ENCODE results near the gene LFNG. TPM values are rescaled to one million over a fixed set of nuclear protein-coding genes. Genes with fewer than 3 reads are reported as not detected.

Gene LFNG
- total and polyA plus RNA-seq, 2 of the 13 experiments (the other 11 are each of a cell fraction or from before 2014, with no cell fraction given): 0.44 to 1.5 TPM

GRCh38 chr7:2499719-2500430 lies 19.7 kb upstream of the LFNG start (continued):
- TF ChIP-seq, protein P1, sequence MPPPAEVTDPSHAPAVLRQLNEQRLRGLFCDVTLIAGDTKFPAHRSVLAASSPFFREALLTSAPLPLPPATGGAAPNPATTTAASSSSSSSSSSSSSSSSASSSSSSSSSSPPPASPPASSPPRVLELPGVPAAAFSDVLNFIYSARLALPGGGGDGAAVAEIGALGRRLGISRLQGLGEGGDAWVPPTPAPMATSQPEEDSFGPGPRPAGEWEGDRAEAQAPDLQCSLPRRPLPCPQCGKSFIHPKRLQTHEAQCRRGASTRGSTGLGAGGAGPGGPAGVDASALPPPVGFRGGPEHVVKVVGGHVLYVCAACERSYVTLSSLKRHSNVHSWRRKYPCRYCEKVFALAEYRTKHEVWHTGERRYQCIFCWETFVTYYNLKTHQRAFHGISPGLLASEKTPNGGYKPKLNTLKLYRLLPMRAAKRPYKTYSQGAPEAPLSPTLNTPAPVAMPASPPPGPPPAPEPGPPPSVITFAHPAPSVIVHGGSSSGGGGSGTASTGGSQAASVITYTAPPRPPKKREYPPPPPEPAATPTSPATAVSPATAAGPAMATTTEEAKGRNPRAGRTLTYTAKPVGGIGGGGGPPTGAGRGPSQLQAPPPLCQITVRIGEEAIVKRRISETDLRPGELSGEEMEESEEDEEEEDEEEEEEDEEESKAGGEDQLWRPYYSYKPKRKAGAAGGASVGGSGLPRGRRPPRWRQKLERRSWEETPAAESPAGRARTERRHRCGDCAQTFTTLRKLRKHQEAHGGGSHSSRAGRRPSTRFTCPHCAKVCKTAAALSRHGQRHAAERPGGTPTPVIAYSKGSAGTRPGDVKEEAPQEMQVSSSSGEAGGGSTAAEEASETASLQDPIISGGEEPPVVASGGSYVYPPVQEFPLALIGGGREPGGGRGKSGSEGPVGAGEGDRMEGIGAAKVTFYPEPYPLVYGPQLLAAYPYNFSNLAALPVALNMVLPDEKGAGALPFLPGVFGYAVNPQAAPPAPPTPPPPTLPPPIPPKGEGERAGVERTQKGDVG (CRISPR knock-in tag; IDR thresholded peaks at IDR 0.05; ENCODE audit: borderline replicate concordance): no peak
- no peak for TF ChIP-seq SOX13 (IDR thresholded peaks at IDR 0.05)
- no peak for TF ChIP-seq SOX13 (CRISPR knock-in tag; conservative IDR thresholded peaks at IDR 0.05 in 1 of 2, IDR thresholded peaks at IDR 0.05 in 1 of 2)
- no peak for TF ChIP-seq NBN (conservative IDR thresholded peaks at IDR 0.05)
- no peak for TF ChIP-seq ZNF468 (CRISPR knock-in tag; IDR thresholded peaks at IDR 0.05)
- TF ChIP-seq CENPX (CRISPR knock-in tag; IDR thresholded peaks at IDR 0.05): no peak

DNA sequence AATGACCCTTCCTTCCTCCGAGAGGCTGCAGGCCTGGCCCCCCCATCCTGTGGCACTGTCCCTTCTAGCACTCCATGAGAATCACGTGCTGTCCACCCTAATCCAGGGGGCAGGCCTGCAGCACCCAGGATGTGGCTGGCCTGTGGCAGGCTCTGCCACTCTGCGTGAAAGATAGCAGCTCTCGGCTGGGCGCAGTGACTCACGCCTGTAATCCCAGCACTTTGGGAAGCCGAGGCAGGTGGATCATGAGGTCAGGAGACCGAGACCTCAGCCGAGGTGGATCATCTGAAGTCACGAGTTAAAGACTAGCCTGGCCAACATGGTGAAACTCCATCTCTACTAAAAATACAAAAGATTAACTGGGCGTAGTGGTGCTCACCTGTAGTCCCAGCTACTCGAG lies 18.9 kb upstream of the LFNG start:
- Histone ChIP-seq H3K79me2 (ENCODE audit: insufficient read depth, low read length) (no peaks in the 10 kb centered on the region), H3K9me3 (ENCODE audit: low read length) (no peaks in the 10 kb centered on the region), H3K27ac (ENCODE audit: extremely low read length, insufficient read depth, low read length) (no peak overlapping the region), H3K4me2 (ENCODE audit: low read depth, low read length) (no peak overlapping the region), H3K27me3 (ENCODE audit: control insufficient read depth in 1 of 2, insufficient read depth in 2 of 2, low read length in 2 of 2) (peaks cover 14 to 86% of the 10 kb centered on the region in 2 experiments; a peak in 4 of 5 replicates), H3K4me1 (ENCODE audit: insufficient read depth, low read length) (no peaks in the 10 kb centered on the region), H3K36me3 (replicated peaks in 1 of 2; ENCODE audit: control insufficient read depth in 1 of 2, insufficient read depth in 2 of 2, low read length in 2 of 2) (no peaks in the 10 kb centered on the region), H3K9ac (ENCODE audit: insufficient read depth, low read depth, low read length) (no peak overlapping the region), H4K20me1 (ENCODE audit: insufficient read depth, low read length) (no peaks in the 10 kb centered on the region), H3K4me3 (replicated peaks in 1 of 3; ENCODE audit: insufficient read depth in 1 of 3, low read depth in 2 of 3, low read length in 3 of 3) (no peak overlapping the region), H2AFZ (ENCODE audit: low read length) (no peak overlapping the region)
- FAIRE-seq (no peak), DNase-seq (ENCODE audit: low spot score) (no peak), ATAC-seq (no peak)
- BruUV-seq (replicated peaks): no TSS peak
- intact Hi-C loops (cut with micrococcal nuclease; ENCODE audit: unreplicated experiment): no loop called here
- ChIA-PET POLR2A (no interaction called here), CTCF (ENCODE audit: low intra/inter-chr PET ratio, low total read pairs) (no interaction called here)
- in situ Hi-C loops (cut with HindIII; ENCODE audit: extremely low pct_ligation_motif_present, low pct_unique_long_range_greater_than_20kb): no loop called here
- 15% methylated on average over 8 of the region's 12 CpGs for WGBS (ENCODE audit: low lambda C conversion rate)
- TF ChIP-seq SAFB2 (CRISPR knock-in tag; IDR thresholded peaks at IDR 0.05; ENCODE audit: borderline replicate concordance, low read depth): no peak
- TF ChIP-seq ZNF510 (CRISPR knock-in tag; IDR thresholded peaks at IDR 0.05; ENCODE audit: low read depth): no peak
- TF ChIP-seq MATR3 (CRISPR knock-in tag; IDR thresholded peaks at IDR 0.05): no peak
- no peak for TF ChIP-seq ZNF569 (CRISPR knock-in tag; IDR thresholded peaks at IDR 0.05; ENCODE audit: borderline replicate concordance)
- no peak for TF ChIP-seq KDM4B (CRISPR knock-in tag; IDR thresholded peaks at IDR 0.05)
- no peak for TF ChIP-seq ZNF264 (CRISPR knock-in tag; IDR thresholded peaks at IDR 0.05)
- TF ChIP-seq TOE1 (CRISPR knock-in tag; IDR thresholded peaks at IDR 0.05): no peak
- TF ChIP-seq ZNF136 (CRISPR knock-in tag; IDR thresholded peaks at IDR 0.05; ENCODE audit: low read depth): no peak
- no peak for TF ChIP-seq NCOA5 (CRISPR knock-in tag; IDR thresholded peaks at IDR 0.05)
- no peak for TF ChIP-seq POLR2A (IDR thresholded peaks at IDR 0.05; ENCODE audit: insufficient read depth in 1 of 2, low read depth in 2 of 2, low read length in 2 of 2)
- TF ChIP-seq RXRB (CRISPR knock-in tag; IDR thresholded peaks at IDR 0.05; ENCODE audit: borderline replicate concordance): no peak
- no peak for TF ChIP-seq PTBP1 (IDR thresholded peaks at IDR 0.05; ENCODE audit: low read depth, low read length, poor library complexity, severe bottlenecking)

Data from HepG2 (cell line).